Measurements from ENCODE around the gene SETMAR. TPM values are rescaled to one million over a fixed set of nuclear protein-coding genes. Genes with fewer than 3 reads are reported as not detected.

SETMAR gene
- total and polyA plus RNA-seq, 2 donors (not counting 1 experiment from before 2014, with no cell fraction given) = 13.9 to 14.7 TPM

DNA sequence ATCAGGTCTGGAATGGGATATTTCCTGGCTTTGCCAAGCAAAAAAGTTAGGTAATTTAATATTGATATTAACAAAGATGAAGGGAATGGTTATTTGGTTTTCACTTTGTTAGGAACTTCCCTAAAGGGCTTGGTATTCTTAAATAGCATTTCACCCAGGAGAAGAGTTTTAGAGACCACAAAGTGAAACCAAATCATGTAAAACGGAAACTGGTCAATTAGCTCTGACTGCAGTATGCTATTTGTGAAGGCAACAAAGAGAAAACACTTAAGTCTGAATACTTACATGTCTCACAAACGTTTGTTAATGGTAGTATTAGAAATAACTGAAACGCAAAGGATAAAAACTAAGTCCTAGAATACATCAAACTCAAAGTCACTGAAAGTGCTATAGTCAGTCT, 32.4 kb upstream of the SETMAR start:
- Histone ChIP-seq H3K27ac (ENCODE audit: insufficient read depth, low read length) (no peak overlapping the region), H3K4me3 (replicated peaks in 1 of 4; ENCODE audit: control extremely low read depth in 1 of 4, insufficient read depth in 1 of 4, low read depth in 3 of 4, low read length in 4 of 4) (no peak overlapping the region), H4K20me1 (ENCODE audit: control insufficient read depth, extremely low read depth, insufficient read depth, low read length) (no peaks in the 10 kb centered on the region), H3K9ac (ENCODE audit: insufficient read depth, low read length) (no peak overlapping the region), H2AFZ (ENCODE audit: low read length) (no peak overlapping the region), H3K79me2 (ENCODE audit: control insufficient read depth, insufficient read depth, low read length) (no peaks in the 10 kb centered on the region), H3K36me3 (ENCODE audit: control insufficient read depth, insufficient read depth, low read length) (no peaks in the 10 kb centered on the region), H3K9me3 (ENCODE audit: control insufficient read depth, insufficient read depth, low read depth, low read length) (no peaks in the 10 kb centered on the region), H3K27me3 (ENCODE audit: control insufficient read depth, insufficient read depth, low read length) (no peaks in the 10 kb centered on the region), H3K4me2 (ENCODE audit: extremely low read depth, insufficient read depth, low read length) (no peak overlapping the region), H3K4me1 (ENCODE audit: control insufficient read depth, extremely low read depth, insufficient read depth, low read length) (no peaks in the 10 kb centered on the region)
- TF ChIP-seq, protein P1, sequence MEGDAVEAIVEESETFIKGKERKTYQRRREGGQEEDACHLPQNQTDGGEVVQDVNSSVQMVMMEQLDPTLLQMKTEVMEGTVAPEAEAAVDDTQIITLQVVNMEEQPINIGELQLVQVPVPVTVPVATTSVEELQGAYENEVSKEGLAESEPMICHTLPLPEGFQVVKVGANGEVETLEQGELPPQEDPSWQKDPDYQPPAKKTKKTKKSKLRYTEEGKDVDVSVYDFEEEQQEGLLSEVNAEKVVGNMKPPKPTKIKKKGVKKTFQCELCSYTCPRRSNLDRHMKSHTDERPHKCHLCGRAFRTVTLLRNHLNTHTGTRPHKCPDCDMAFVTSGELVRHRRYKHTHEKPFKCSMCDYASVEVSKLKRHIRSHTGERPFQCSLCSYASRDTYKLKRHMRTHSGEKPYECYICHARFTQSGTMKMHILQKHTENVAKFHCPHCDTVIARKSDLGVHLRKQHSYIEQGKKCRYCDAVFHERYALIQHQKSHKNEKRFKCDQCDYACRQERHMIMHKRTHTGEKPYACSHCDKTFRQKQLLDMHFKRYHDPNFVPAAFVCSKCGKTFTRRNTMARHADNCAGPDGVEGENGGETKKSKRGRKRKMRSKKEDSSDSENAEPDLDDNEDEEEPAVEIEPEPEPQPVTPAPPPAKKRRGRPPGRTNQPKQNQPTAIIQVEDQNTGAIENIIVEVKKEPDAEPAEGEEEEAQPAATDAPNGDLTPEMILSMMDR (conservative IDR thresholded peaks at IDR 0.05 in 1 of 2, IDR thresholded peaks at IDR 0.05 in 1 of 2; ENCODE audit: low read depth in 1 of 2, low read length in 2 of 2) = no peak
- TF ChIP-seq EZH2 (IDR thresholded peaks at IDR 0.05; ENCODE audit: low read length, missing control alignments) = no peak
- DNase-seq (ENCODE audit: low read depth in 2 of 2) = no peak

DNA sequence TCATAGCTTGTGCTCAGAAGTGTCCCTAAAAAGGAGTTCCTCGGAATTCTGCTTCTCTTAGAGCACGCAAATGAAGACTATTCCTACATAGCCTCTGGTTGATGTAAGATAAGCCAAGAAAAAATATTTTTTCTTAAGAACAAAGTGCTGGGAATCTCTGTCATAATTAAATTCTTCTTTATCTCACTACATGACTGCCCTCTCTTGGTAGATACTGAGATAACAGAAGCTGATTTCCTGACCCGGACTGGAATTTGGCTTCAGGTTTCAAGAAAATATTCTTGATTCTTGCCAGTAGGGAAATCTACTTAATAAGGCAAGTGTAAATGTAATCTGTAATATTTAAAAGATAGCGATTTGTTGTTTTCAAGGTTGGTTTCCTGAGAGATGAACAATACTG, 31.3 kb upstream of the SETMAR start:
- H3K9ac ChIP-seq (ENCODE audit: insufficient read depth, low read length) = no peak overlapping the region
- H4K20me1 ChIP-seq (ENCODE audit: control insufficient read depth, extremely low read depth, insufficient read depth, low read length) = no peaks in the 10 kb centered on the region
- DNase-seq (ENCODE audit: low read depth in 2 of 2) = peak; percentile 36 to 49
- H3K4me1 ChIP-seq (ENCODE audit: control insufficient read depth, extremely low read depth, insufficient read depth, low read length) = no peaks in the 10 kb centered on the region
- H2AFZ ChIP-seq (ENCODE audit: low read length) = no peak overlapping the region
- H3K4me2 ChIP-seq (ENCODE audit: extremely low read depth, insufficient read depth, low read length) = no peak overlapping the region
- no peak overlapping the region for H3K27ac ChIP-seq (ENCODE audit: insufficient read depth, low read length)
- H3K36me3 ChIP-seq (ENCODE audit: control insufficient read depth, insufficient read depth, low read length) = no peaks in the 10 kb centered on the region
- no peaks in the 10 kb centered on the region for H3K27me3 ChIP-seq (ENCODE audit: control insufficient read depth, insufficient read depth, low read length)
- H3K79me2 ChIP-seq (ENCODE audit: control insufficient read depth, insufficient read depth, low read length) = no peaks in the 10 kb centered on the region
- TF ChIP-seq, protein P1 (conservative IDR thresholded peaks at IDR 0.05 in 1 of 2, IDR thresholded peaks at IDR 0.05 in 1 of 2; ENCODE audit: low read depth in 1 of 2, low read length in 2 of 2) = peak; percentile 41 to 47
- TF ChIP-seq EZH2 (IDR thresholded peaks at IDR 0.05; ENCODE audit: low read length, missing control alignments) = no peak
- no peaks in the 10 kb centered on the region for H3K9me3 ChIP-seq (ENCODE audit: control insufficient read depth, insufficient read depth, low read depth, low read length)
- H3K4me3 ChIP-seq (replicated peaks in 1 of 4; ENCODE audit: control extremely low read depth in 1 of 4, insufficient read depth in 1 of 4, low read depth in 3 of 4, low read length in 4 of 4) = no peak overlapping the region

GRCh38 chr3:4279516-4280105, 23.6 kb upstream of the SETMAR start:
- TF ChIP-seq, protein P1 (conservative IDR thresholded peaks at IDR 0.05 in 1 of 2, IDR thresholded peaks at IDR 0.05 in 1 of 2; ENCODE audit: low read depth in 1 of 2, low read length in 2 of 2) = no peak
- TF ChIP-seq EZH2 (IDR thresholded peaks at IDR 0.05; ENCODE audit: low read length, missing control alignments) = no peak
- Histone ChIP-seq H3K9ac (ENCODE audit: insufficient read depth, low read length) (no peak overlapping the region), H3K4me2 (ENCODE audit: extremely low read depth, insufficient read depth, low read length) (no peak overlapping the region), H3K27ac (ENCODE audit: insufficient read depth, low read length) (no peak overlapping the region), H3K27me3 (ENCODE audit: control insufficient read depth, insufficient read depth, low read length) (no peaks in the 10 kb centered on the region), H3K9me3 (ENCODE audit: control insufficient read depth, insufficient read depth, low read depth, low read length) (no peaks in the 10 kb centered on the region), H2AFZ (ENCODE audit: low read length) (no peak overlapping the region), H3K79me2 (ENCODE audit: control insufficient read depth, insufficient read depth, low read length) (no peaks in the 10 kb centered on the region), H4K20me1 (ENCODE audit: control insufficient read depth, extremely low read depth, insufficient read depth, low read length) (no peaks in the 10 kb centered on the region), H3K4me1 (ENCODE audit: control insufficient read depth, extremely low read depth, insufficient read depth, low read length) (no peaks in the 10 kb centered on the region), H3K36me3 (ENCODE audit: control insufficient read depth, insufficient read depth, low read length) (no peaks in the 10 kb centered on the region), H3K4me3 (replicated peaks in 1 of 4; ENCODE audit: control extremely low read depth in 1 of 4, insufficient read depth in 1 of 4, low read depth in 3 of 4, low read length in 4 of 4) (no peak overlapping the region)
- DNase-seq (ENCODE audit: low read depth in 2 of 2) = no peak

Data from fibroblast of lung (primary cell).